ENCODE measurements around the gene ASTN2. TPM values are rescaled to one million over a fixed set of nuclear protein-coding genes. Genes with fewer than 3 reads are reported as not detected.

The ASTN2 gene
- total RNA-seq, 2 experiments from 2014 or later, result 3.9 TPM

GRCh38 chr9:116558035-116558434 lies 856.8 kb downstream of the ASTN2 start:
- Mint-ChIP-seq H3K4me1 (peaks cover 2% of the 10 kb centered on the region), H3K9me3 (no peaks in the 10 kb centered on the region), H3K4me3 (no peak overlapping the region), H3K36me3 (peaks cover 3% of the 10 kb centered on the region), H3K27ac (no peak overlapping the region), H3K27me3 (no peaks in the 10 kb centered on the region)
- DNase-seq, result no peak

GRCh38 chr9:116555556-116556155 lies 859.2 kb downstream of the ASTN2 start:
- DNase-seq, result no peak
- H3K4me3 Mint-ChIP-seq, result no peak overlapping the region
- no peaks in the 10 kb centered on the region for H3K9me3 Mint-ChIP-seq
- peaks cover 3% of the 10 kb centered on the region for H3K36me3 Mint-ChIP-seq
- no peaks in the 10 kb centered on the region for H3K27me3 Mint-ChIP-seq
- no peak overlapping the region for H3K27ac Mint-ChIP-seq
- peaks cover 2% of the 10 kb centered on the region for H3K4me1 Mint-ChIP-seq

GRCh38 chr9:116555119-116555518 lies 859.7 kb downstream of the ASTN2 start:
- no peaks in the 10 kb centered on the region for H3K27me3 Mint-ChIP-seq
- H3K9me3 Mint-ChIP-seq, result no peaks in the 10 kb centered on the region
- peaks cover 2% of the 10 kb centered on the region for H3K4me1 Mint-ChIP-seq
- no peak overlapping the region for H3K4me3 Mint-ChIP-seq
- no peak overlapping the region for H3K27ac Mint-ChIP-seq
- H3K36me3 Mint-ChIP-seq, result peaks cover 3% of the 10 kb centered on the region
- no peak for DNase-seq

- Mint-ChIP-seq H3K36me3 (no peaks in the 10 kb centered on the region), H3K4me3 (no peak overlapping the region)
These were observed 864.0 kb downstream of the ASTN2 start for GRCh38 chr9:116550696-116551436.

GRCh38 chr9:116549786-116550660 lies 864.8 kb downstream of the ASTN2 start:
- no peak overlapping the region for H3K27ac Mint-ChIP-seq
- H3K27me3 Mint-ChIP-seq, result no peaks in the 10 kb centered on the region
- no peaks in the 10 kb centered on the region for H3K36me3 Mint-ChIP-seq
- DNase-seq, result no peak
- H3K4me3 Mint-ChIP-seq, result no peak overlapping the region
- H3K9me3 Mint-ChIP-seq, result no peaks in the 10 kb centered on the region
- peaks cover 5% of the 10 kb centered on the region for H3K4me1 Mint-ChIP-seq

More at GRCh38 chr9:116550696-116551436, 864.0 kb downstream of the ASTN2 start:
- Mint-ChIP-seq H3K27ac (no peak overlapping the region), H3K27me3 (no peaks in the 10 kb centered on the region), H3K9me3 (no peaks in the 10 kb centered on the region), H3K4me1 (peaks cover 5% of the 10 kb centered on the region)
- DNase-seq, result no peak

GRCh38 chr9:116549061-116549664 lies 865.7 kb downstream of the ASTN2 start:
- Mint-ChIP-seq H3K4me3 (no peak overlapping the region), H3K36me3 (no peaks in the 10 kb centered on the region), H3K4me1 (peaks cover 5% of the 10 kb centered on the region), H3K9me3 (no peaks in the 10 kb centered on the region), H3K27ac (no peak overlapping the region), H3K27me3 (no peaks in the 10 kb centered on the region)
- DNase-seq, result no peak

- peaks cover 5% of the 10 kb centered on the region for H3K4me1 Mint-ChIP-seq
- H3K4me3 Mint-ChIP-seq, result no peak overlapping the region
- H3K27ac Mint-ChIP-seq, result no peak overlapping the region
- H3K36me3 Mint-ChIP-seq, result no peaks in the 10 kb centered on the region
- no peaks in the 10 kb centered on the region for H3K27me3 Mint-ChIP-seq
- no peak for DNase-seq
- H3K9me3 Mint-ChIP-seq, result no peaks in the 10 kb centered on the region
These were observed 867.0 kb downstream of the ASTN2 start for GRCh38 chr9:116547729-116548426.

GRCh38 chr9:116546711-116547581 lies 867.9 kb downstream of the ASTN2 start:
- H3K9me3 Mint-ChIP-seq, result no peaks in the 10 kb centered on the region
- no peaks in the 10 kb centered on the region for H3K36me3 Mint-ChIP-seq
- no peaks in the 10 kb centered on the region for H3K27me3 Mint-ChIP-seq
- peaks cover 5% of the 10 kb centered on the region for H3K4me1 Mint-ChIP-seq
- no peak overlapping the region for H3K27ac Mint-ChIP-seq
- no peak overlapping the region for H3K4me3 Mint-ChIP-seq
- no peak for DNase-seq

- no peak overlapping the region for H3K27ac Mint-ChIP-seq
- no peak overlapping the region for H3K4me3 Mint-ChIP-seq
- no peaks in the 10 kb centered on the region for H3K9me3 Mint-ChIP-seq
- peaks cover 5% of the 10 kb centered on the region for H3K4me1 Mint-ChIP-seq
- H3K27me3 Mint-ChIP-seq, result no peaks in the 10 kb centered on the region
- peaks cover 7% of the 10 kb centered on the region for H3K36me3 Mint-ChIP-seq
- no peak for DNase-seq
These were observed 870.0 kb downstream of the ASTN2 start for GRCh38 chr9:116544896-116545295.

- peaks cover 3% of the 10 kb centered on the region for H3K9me3 Mint-ChIP-seq
- peaks cover 11% of the 10 kb centered on the region for H3K36me3 Mint-ChIP-seq
- no peak for DNase-seq
- no peak overlapping the region for H3K27ac Mint-ChIP-seq
- H3K4me3 Mint-ChIP-seq, result no peak overlapping the region
- no peaks in the 10 kb centered on the region for H3K27me3 Mint-ChIP-seq
- peaks cover 2% of the 10 kb centered on the region for H3K4me1 Mint-ChIP-seq
These were observed 871.0 kb downstream of the ASTN2 start for GRCh38 chr9:116543731-116544400.

GRCh38 chr9:116541402-116541801 lies 873.5 kb downstream of the ASTN2 start:
- Mint-ChIP-seq H3K27me3 (no peaks in the 10 kb centered on the region), H3K36me3 (peaks cover 28% of the 10 kb centered on the region), H3K4me3 (no peak overlapping the region), H3K9me3 (peaks cover 3% of the 10 kb centered on the region), H3K27ac (no peak overlapping the region), H3K4me1 (no peaks in the 10 kb centered on the region)
- DNase-seq, result no peak

- Mint-ChIP-seq H3K27ac (no peak overlapping the region), H3K27me3 (no peaks in the 10 kb centered on the region), H3K36me3 (peaks cover 28% of the 10 kb centered on the region), H3K9me3 (peaks cover 8% of the 10 kb centered on the region), H3K4me3 (no peak overlapping the region), H3K4me1 (no peaks in the 10 kb centered on the region)
- no peak for DNase-seq
These were observed 875.3 kb downstream of the ASTN2 start for GRCh38 chr9:116539549-116539948.

- no peaks in the 10 kb centered on the region for H3K27me3 Mint-ChIP-seq
- peaks cover 22% of the 10 kb centered on the region for H3K36me3 Mint-ChIP-seq
- H3K27ac Mint-ChIP-seq, result no peak overlapping the region
- DNase-seq, result no peak
- no peak overlapping the region for H3K4me3 Mint-ChIP-seq
- peaks cover 40% of the 10 kb centered on the region for H3K9me3 Mint-ChIP-seq
- H3K4me1 Mint-ChIP-seq, result no peaks in the 10 kb centered on the region
These were observed 889.2 kb downstream of the ASTN2 start for GRCh38 chr9:116525611-116526010.
